Erythroblast (primary cell): ENCODE data around the gene PLXNA2.

Experiments
- GATA1 ChIP-seq: IDR thresholded peaks from 2 replicates; pipeline ENCODE4 v1.6.1; 2011; ENCODE audit warnings: low read depth, mild to moderate bottlenecking, control low read depth, low read length, moderate library complexity
- POLR2A ChIP-seq: IDR thresholded peaks from 2 replicates; pipeline ENCODE4 v1.6.1; 2011; ENCODE audit warnings: mild to moderate bottlenecking, low read length

DNA sequence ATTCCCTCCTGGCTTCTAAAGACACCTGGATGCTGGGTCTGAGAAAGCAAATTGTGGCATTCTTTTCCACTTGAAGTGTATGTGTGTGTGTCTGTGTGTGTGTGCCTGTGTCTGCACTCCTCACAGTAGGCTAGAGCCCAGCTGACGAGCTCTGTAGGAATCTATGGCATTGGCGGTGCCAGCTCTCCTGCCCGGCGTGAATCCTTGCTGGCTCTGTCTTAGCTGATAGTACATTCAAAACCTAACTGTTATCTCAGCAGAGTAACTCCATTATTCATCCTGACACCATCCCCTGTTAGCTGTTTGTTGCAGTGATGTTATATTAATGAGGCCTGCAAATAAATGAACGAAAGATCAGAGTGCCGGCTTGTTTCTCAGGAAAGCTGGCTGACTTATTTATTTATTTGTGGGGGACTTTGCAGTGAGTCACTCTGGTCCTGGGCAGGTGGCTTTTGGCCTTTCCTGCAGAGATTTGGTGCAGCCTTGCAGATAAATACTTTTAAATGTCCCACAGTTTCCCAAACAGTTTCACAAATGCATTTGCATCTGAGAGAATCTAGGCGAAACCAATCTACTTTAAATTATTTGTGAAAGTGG is 172.7 kb downstream of the PLXNA2 start:
- TF ChIP-seq POLR2A (no peak), GATA1 (no peak)
